ENCODE results near the gene CMC2.

- TF ChIP-seq EP300 (IDR thresholded peaks at IDR 0.05; ENCODE audit: low read depth in 2 of 2, low read length in 2 of 2) (no peak), EP300 (CRISPR knock-in tag; IDR thresholded peaks at IDR 0.05; ENCODE audit: borderline replicate concordance) (no peak), TCF7L2 (IDR thresholded peaks at IDR 0.05; ENCODE audit: low read depth, low read length) (no peak)
These were observed 8.6 kb downstream of the CMC2 start for GRCh38 chr16:80997964-80998620.
